Subcutaneous abdominal adipose tissue (tissue), 5 donors: ENCODE data around the gene NEURL4.

Source experiments
- H3K27ac ChIP-seq: one replicate; pipeline ENCODE4 v1.7.0; 2013; ENCODE audit warnings: low read depth, mild to moderate bottlenecking, inconsistent platforms, low read length, moderate library complexity
- H3K27me3 ChIP-seq, 5 donors: one replicate each; pipeline ENCODE4 v1.7.0; 2013; ENCODE audit warnings: low read length in 5 of 5, inconsistent platforms in 1 of 5; ENCODE audit not compliant: control insufficient read depth in 5 of 5, insufficient read depth in 4 of 5
- H3K36me3 ChIP-seq, 5 donors: one replicate each; pipeline ENCODE4 v1.7.0; 2013; ENCODE audit warnings: low read length in 5 of 5; ENCODE audit not compliant: control insufficient read depth in 5 of 5, insufficient read depth in 5 of 5
- H3K4me1 ChIP-seq, 5 donors: one replicate each; pipeline ENCODE4 v1.7.0; 2013; ENCODE audit warnings: low read length in 5 of 5, mild to moderate bottlenecking in 3 of 5, moderate library complexity in 1 of 5; ENCODE audit not compliant: control insufficient read depth in 5 of 5, insufficient read depth in 5 of 5
- H3K4me3 ChIP-seq, 5 donors: one replicate each; pipeline ENCODE4 v1.7.0; 2013; ENCODE audit warnings: low read length in 5 of 5, low read depth in 1 of 5
- H3K9ac ChIP-seq, 5 donors: one replicate each; pipeline ENCODE4 v1.7.0; 2013; ENCODE audit warnings: low read length in 5 of 5, mild to moderate bottlenecking in 4 of 5, moderate library complexity in 3 of 5
- H3K9me3 ChIP-seq, 5 donors: one replicate each; pipeline ENCODE4 v1.7.0; 2013; ENCODE audit warnings: low read length in 5 of 5; ENCODE audit not compliant: control insufficient read depth in 5 of 5
- donor health status: healthy.
- donor health status: healthy.
- donor health status: healthy.
- donor health status: healthy.
- donor health status: healthy.

Gene NEURL4

DNA sequence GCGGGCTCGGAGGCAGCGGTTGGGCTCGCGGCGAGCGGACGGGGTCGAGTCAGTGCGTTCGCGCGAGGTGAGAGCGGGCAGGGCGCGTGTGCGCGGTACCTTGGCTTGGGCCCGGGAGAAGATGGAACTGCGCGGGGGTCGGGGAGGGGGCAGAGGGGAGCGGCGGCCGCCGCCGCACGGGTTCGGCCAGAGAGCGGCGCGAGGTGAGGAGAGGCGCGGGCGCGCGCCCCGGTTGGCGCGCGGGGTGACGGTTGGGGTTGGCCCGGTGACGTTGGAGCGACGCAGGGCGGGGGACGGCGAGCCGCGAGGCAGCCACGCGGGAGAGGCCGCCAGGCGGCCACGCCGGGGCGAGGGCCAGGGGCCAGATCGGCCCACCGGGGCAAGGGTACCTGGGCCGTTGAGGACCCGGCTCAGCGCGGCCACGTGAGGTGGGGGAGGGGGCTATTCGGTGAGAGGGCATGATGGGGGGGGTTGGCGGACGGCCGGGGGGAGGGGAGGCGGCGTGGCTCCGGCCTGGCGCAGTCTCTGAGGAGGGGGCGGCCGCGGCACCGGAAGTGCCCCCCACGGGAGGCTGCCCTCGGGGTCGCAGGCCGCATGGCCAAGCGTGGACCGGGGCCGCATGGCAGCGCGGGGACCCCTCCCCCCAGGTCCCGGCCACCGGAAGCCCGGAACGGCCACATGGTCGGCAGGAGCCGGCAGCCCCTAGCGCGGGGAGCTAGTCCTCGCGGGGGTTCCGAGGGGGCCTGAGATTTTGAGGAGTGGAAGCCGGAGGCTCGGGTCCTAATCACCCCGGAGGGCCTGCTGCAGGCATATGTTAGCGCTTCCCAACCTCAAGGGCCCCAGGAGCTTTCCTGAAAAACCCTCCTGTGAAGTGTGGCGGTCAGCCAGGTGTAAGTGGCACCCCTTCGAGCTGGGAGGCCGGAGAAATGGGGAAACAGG lies 21.2 kb downstream of the NEURL4 start:
- H3K4me1 ChIP-seq = peaks cover 14 to 36% (median 24%) of the 10 kb centered on the region in 5 donors
- H3K9ac ChIP-seq = peak overlapping the region; percentile 78 to 99 (median 91)
- peak overlapping the region; percentile 74 to 93 (median 79) for H3K4me3 ChIP-seq
- peaks cover 7 to 37% (median 32%) of the 10 kb centered on the region in 5 donors for H3K36me3 ChIP-seq
- peak overlapping the region; percentile 98 for H3K27ac ChIP-seq
- H3K9me3 ChIP-seq = no peaks in the 10 kb centered on the region
- H3K27me3 ChIP-seq = no peaks in the 10 kb centered on the region

DNA sequence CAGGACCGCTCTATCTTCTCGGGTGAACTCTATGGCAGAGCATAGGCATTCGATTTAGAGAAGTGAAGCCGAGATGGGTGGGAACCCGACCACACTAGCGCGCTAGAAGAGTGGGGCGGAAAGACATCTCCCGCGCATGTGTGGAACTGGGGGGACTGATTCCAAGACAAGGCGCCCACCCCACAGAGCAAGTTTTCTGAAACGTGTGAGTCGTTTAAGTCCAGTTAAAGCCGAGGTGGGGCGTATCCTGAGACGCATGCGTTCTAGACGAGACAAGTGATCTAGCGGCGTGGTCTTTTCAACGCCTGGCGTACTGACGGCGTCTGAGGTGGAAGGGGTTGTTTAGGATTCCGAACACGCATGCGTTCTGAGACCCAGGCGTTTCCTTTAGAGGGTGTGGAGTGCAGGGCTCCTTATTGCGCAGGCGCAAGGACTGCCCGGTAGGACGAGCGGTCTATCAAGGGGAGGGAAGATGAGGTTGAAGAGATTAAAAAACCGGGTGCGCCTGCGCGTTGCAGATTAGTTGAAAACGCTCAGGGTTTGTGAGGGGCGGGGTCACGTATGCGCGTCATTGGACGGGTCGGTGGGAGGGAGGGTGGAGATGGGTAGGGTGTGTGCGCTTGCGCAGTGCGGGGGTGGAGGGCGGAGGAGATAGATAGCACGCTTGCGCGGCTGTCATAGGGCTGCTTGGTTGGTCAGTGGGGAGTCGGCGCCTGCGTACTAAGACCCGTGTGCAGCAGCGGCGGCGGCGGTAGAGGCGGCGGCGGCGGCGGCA lies 22.0 kb downstream of the NEURL4 start, which contains the start of gene EIF5A:
TSS of gene EIF5A (plus strand) at position 718 of the 775 bp plus-strand sequence. CDS start 2,008 bp downstream, outside the sequence.
- Histone ChIP-seq H3K36me3 (peaks cover 7 to 28% (median 24%) of the 10 kb centered on the region in 5 donors), H3K4me1 (peaks cover 14 to 36% (median 22%) of the 10 kb centered on the region in 5 donors)

DNA sequence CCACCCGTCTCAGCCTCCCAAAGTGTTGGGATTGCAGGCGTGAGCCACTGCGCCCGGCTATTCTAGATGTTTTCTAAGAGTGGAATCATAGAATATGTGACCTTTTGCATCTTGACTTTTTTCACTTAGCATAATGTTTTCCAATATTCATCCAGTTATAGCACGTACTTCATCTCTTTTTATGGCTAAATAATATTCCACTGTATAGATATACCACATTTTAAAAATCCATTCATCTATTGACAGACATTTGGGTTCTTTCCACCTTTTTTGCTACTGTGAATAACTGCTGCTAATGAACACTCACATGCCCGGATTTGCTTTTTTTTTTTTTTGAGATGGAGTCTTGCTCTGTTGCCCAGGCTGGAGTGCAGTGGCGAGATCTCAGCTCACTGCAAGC lies 25.0 kb downstream of the NEURL4 start:
- Histone ChIP-seq H3K36me3 (no peaks in the 10 kb centered on the region), H3K27me3 (no peaks in the 10 kb centered on the region), H3K27ac (no peak overlapping the region), H3K4me1 (peaks cover 7 to 19% (median 11%) of the 10 kb centered on the region in 5 donors), H3K9ac (no peak overlapping the region), H3K9me3 (no peaks in the 10 kb centered on the region), H3K4me3 (no peak overlapping the region)

More for the DNA sequence above, 22.0 kb downstream of the NEURL4 start, which contains the start of gene EIF5A:
- no peaks in the 10 kb centered on the region for H3K27me3 ChIP-seq
- peak within 1 kb of the TSS; percentile 98 for H3K27ac ChIP-seq
- H3K9ac ChIP-seq = peak within 1 kb of the TSS; percentile 84 to 99 (median 91)
- no peaks in the 10 kb centered on the region for H3K9me3 ChIP-seq
- peak within 1 kb of the TSS; percentile 78 to 93 (median 84) for H3K4me3 ChIP-seq

DNA sequence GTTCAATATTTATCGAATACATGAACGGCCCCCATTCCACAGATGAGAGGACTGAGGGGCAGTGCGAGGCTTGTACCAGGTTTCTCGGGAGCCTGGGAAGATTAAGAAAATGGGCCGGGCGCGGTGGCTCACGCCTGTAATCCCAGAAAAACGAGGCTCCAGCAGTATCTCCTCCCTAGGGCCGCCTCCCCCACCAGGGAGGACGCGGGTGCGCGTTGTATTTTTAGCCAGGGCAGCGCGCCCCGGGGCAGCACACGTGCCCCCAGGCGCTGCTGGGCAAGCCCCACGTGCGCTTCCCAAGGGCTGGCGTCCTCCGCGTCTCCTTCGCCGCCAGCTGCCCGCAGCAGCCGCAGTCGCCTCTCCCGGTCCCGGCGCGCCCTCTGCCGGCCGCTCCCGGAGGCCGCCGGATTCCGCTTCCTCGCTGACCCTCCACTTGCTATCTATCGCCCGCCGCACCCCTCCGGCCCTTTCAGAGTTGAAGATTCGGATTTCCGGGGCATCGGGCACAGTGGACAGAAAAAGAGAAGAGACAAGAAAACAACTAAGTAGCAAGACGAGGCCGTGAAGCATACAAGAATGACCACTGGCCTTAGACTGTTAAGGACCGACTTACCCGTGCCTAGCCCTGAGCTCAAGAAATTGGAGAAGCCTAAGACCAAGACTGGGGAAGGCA lies 32.8 kb downstream of the NEURL4 start:
- H3K36me3 ChIP-seq = no peaks in the 10 kb centered on the region
- H3K9ac ChIP-seq = peak overlapping the region in 1 of 5 donors; percentile 68
- H3K4me3 ChIP-seq = peak overlapping the region in 2 of 5 donors; percentile 48
- H3K27me3 ChIP-seq = peaks cover 0 to 24% (median 12%) of the 10 kb centered on the region in 5 donors
- no peaks in the 10 kb centered on the region for H3K9me3 ChIP-seq
- peak overlapping the region; percentile 51 for H3K27ac ChIP-seq
- H3K4me1 ChIP-seq = peaks cover 2 to 52% (median 44%) of the 10 kb centered on the region in 5 donors

DNA sequence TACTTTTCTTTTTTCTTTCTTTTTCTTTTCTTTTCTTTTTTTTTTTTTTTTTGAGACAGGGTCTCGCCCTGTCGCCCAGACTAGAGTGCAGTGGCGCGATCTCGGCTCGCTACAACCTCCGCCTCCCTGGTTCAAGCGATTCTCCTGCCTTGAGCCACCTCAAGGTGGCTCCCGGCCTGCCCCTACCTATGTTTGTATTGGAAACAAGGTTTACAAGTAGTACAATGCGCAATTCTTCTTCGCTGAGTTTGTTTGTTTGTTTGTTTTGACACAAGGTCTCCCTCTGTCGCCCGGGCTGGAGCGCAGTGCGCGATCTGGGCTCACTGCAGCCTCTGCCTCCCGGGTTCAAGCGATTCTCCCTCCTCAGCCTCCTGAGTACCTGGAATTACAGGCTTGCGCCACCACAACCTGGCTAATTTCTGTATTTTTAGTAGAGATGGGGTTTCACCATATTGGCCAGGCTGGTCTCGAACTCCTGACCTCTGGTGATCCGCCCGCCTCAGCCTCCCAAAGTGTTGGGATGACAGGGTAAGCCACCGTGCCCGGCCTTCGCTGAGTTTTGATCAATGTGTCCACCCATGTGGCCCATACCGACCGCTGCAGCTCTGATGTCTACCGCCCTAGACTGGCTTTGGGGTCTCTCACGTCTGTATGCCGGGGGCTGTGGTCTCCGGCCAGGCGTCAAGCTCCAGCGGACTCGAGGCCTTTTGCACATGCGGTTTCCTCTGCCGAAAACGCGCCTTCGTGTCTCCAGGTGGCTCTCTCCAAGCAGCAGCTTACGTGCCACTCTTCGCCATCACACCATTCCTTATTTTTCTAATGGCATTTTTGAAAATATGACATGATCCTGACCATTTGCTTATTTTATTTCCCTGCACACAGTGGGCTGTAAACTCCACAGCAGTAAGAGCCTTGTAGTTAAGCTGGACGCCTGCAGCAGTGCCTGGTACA lies 33.6 kb downstream of the NEURL4 start:
- H3K27ac ChIP-seq = peak overlapping the region; percentile 51
- H3K4me1 ChIP-seq = peaks cover 2 to 59% (median 52%) of the 10 kb centered on the region in 5 donors

DNA sequence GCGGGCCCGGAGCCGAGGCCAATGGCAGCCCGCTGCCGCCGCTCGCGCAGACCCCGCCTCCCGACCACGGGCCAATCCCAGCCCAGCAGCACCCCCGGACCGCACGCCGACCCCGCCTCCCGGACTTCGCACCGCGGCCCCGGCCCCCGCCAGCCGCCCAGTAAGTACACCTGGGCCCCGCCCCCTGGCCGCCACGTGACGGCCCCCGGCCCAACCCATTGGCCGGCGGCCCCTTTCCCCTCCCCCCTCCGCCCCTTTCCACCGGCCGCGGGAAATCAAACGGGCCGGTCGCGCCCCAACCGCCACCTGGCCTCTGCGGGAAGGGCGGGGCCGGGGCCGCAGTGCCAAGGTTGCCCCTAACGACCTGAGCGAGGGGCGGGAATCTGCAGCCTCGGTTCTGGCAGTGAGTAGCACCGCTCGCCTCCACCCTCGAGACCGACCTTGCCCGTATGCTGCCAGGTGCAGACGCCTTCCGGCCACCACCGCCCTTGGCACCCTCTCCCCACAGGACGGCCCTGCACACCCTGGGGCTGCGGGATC lies 34.5 kb downstream of the NEURL4 start, which contains the start of gene YBX2:
TSS of gene YBX2 (minus strand) at position 26 of the 540 bp plus-strand sequence. CDS start 139 bp downstream, outside the sequence.
- Histone ChIP-seq H3K4me3 (peak within 1 kb of the TSS in 3 of 5 donors; percentile 22 to 53 (median 22)), H3K36me3 (no peaks in the 10 kb centered on the region), H3K4me1 (peaks cover 4 to 67% (median 58%) of the 10 kb centered on the region in 5 donors), H3K9me3 (no peaks in the 10 kb centered on the region), H3K27ac (peak within 1 kb of the TSS; percentile 78), H3K27me3 (peaks cover 0 to 27% (median 20%) of the 10 kb centered on the region in 5 donors), H3K9ac (peak within 1 kb of the TSS in 1 of 5 donors; percentile 20)

More for the DNA sequence above, 33.6 kb downstream of the NEURL4 start:
- Histone ChIP-seq H3K4me3 (peak overlapping the region in 3 of 5 donors; percentile 22 to 48 (median 48)), H3K9ac (peak overlapping the region in 1 of 5 donors; percentile 20), H3K27me3 (peaks cover 0 to 24% (median 17%) of the 10 kb centered on the region in 5 donors), H3K36me3 (no peaks in the 10 kb centered on the region), H3K9me3 (no peaks in the 10 kb centered on the region)

DNA sequence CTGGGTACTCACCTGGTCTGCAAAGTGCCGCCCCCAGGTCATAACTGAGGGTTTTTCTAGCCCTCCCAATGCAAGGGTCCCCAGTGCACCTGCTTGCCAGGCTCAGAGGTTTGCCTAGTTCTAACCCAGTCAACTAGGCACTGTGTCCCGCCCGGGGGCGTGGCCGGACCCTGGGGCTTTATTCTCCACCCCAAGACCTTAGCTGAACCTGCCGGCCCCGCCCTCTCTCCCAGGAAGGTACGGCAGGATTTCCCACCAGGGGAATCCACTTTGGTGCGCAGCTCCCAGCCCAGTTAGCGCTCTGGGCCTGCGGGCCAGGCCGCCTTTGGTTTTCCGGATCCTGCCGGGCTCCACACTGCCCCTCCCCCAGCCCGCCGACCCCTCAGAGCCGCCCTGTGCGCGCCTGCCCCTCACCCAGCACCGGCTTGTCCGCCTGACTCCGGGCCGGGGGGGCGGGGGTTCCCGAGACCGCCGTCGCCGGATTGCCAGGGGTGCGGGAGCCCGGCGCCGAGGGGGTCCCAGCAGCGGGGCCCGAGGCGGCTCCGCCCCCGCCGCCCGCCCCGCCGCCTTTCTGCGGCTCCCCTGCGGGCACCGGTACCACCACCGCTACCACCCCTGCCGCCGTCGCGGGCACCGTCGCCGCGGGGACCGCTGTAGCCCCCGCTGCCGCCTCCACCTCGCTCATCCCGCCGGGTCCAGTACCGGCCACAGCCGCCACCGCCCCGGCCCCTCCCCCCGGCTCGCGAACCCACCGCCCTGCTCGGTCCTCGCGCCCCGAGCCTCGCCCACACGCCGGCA lies 35.1 kb downstream of the NEURL4 start:
- Histone ChIP-seq H3K4me3 (peak overlapping the region in 3 of 5 donors; percentile 19 to 53 (median 22)), H3K9me3 (no peaks in the 10 kb centered on the region), H3K27me3 (peaks cover 0 to 27% (median 20%) of the 10 kb centered on the region in 5 donors), H3K36me3 (no peaks in the 10 kb centered on the region), H3K4me1 (peaks cover 4 to 69% (median 58%) of the 10 kb centered on the region in 5 donors), H3K9ac (no peak overlapping the region), H3K27ac (peak overlapping the region; percentile 78)

DNA sequence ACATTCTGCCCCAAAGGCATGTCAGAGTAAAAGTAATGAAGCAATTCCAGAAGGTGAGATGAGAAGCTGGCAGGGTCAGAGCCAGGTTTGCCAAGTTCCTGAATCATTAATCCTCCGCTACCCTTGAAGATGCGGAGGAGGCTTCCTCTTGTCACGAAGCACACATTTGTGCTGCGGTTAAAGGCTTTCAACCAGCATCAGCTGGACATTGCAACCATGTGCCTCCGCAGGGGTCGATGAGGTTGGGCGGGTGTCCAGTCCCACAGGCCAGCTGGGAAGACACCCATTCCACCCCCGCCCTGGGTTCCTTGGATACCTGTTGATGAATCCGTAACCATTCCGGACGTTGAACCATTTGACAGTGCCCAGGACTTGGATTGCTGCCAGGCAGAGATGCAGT lies 36.0 kb downstream of the NEURL4 start:
- peaks cover 0 to 27% (median 20%) of the 10 kb centered on the region in 5 donors for H3K27me3 ChIP-seq
- no peaks in the 10 kb centered on the region for H3K9me3 ChIP-seq
- no peaks in the 10 kb centered on the region for H3K36me3 ChIP-seq
- H3K9ac ChIP-seq = no peak overlapping the region
- H3K4me1 ChIP-seq = peaks cover 4 to 69% (median 58%) of the 10 kb centered on the region in 5 donors
- peak overlapping the region; percentile 78 for H3K27ac ChIP-seq
- H3K4me3 ChIP-seq = peak overlapping the region in 1 of 5 donors; percentile 19
